Chondrocyte (in vitro differentiated cells): ENCODE results near the gene VWDE. TPM values are rescaled to one million over a fixed set of nuclear protein-coding genes. Genes with fewer than 3 reads are reported as not detected.

ENCODE experiments used
- DNase-seq: peaks from one replicate; pipeline ENCODE4 v3.0.0; 2021; ENCODE audit warnings: mixed read lengths, low spot score
- H3K27ac Mint-ChIP-seq: one replicate; pipeline ENCODE4 v1.8.0; 2021; ENCODE audit warnings: mild to moderate bottlenecking, moderate library complexity, mixed read lengths; ENCODE audit not compliant: unreplicated experiment
- H3K27me3 Mint-ChIP-seq: 2 replicates; pipeline ENCODE4 v1.8.0; 2021; ENCODE audit warnings: low read depth, mixed read lengths
- H3K36me3 Mint-ChIP-seq: 2 replicates; pipeline ENCODE4 v1.8.0; 2021; ENCODE audit warnings: low read depth, mixed read lengths
- H3K4me1 Mint-ChIP-seq: 2 replicates; pipeline ENCODE4 v1.8.0; 2021; ENCODE audit warnings: low read depth, mild to moderate bottlenecking, mixed read lengths
- H3K4me3 Mint-ChIP-seq: one replicate; pipeline ENCODE4 v1.8.0; 2021; ENCODE audit warnings: mild to moderate bottlenecking, moderate library complexity, mixed read lengths; ENCODE audit not compliant: unreplicated experiment
- H3K9me3 Mint-ChIP-seq: 2 replicates; pipeline ENCODE4 v1.8.0; 2021; ENCODE audit warnings: low read depth, mixed read lengths
- total RNA-seq: library from RNA; stranded (reverse); gene quantifications from 3 replicates; pipeline ENCODE4 v1.2.1, GENCODE V29; 2021
- TF ChIP-seq, protein P1 (sequence below): fragments of 200-600 bp; sonication (generic); IDR thresholded peaks from 2 replicates; pipeline ENCODE4 v1.5.0; 2021; ENCODE audit warnings: antibody characterized with exemption, mild to moderate bottlenecking, moderate library complexity

VWDE gene
- total RNA-seq, 1 donor from 2014 or later, result not detected

- DNase-seq, result no peak
- Mint-ChIP-seq H3K27ac (no peak overlapping the region), H3K36me3 (no peaks in the 10 kb centered on the region), H3K27me3 (peaks cover 17% of the 10 kb centered on the region), H3K4me1 (no peaks in the 10 kb centered on the region), H3K4me3 (no peak overlapping the region), H3K9me3 (no peaks in the 10 kb centered on the region)
- TF ChIP-seq, protein P1, sequence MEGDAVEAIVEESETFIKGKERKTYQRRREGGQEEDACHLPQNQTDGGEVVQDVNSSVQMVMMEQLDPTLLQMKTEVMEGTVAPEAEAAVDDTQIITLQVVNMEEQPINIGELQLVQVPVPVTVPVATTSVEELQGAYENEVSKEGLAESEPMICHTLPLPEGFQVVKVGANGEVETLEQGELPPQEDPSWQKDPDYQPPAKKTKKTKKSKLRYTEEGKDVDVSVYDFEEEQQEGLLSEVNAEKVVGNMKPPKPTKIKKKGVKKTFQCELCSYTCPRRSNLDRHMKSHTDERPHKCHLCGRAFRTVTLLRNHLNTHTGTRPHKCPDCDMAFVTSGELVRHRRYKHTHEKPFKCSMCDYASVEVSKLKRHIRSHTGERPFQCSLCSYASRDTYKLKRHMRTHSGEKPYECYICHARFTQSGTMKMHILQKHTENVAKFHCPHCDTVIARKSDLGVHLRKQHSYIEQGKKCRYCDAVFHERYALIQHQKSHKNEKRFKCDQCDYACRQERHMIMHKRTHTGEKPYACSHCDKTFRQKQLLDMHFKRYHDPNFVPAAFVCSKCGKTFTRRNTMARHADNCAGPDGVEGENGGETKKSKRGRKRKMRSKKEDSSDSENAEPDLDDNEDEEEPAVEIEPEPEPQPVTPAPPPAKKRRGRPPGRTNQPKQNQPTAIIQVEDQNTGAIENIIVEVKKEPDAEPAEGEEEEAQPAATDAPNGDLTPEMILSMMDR, result peak; percentile 89
These were observed 14.5 kb downstream of the VWDE start for GRCh38 chr7:12389089-12389700.

- no peaks in the 10 kb centered on the region for H3K36me3 Mint-ChIP-seq
- no peak overlapping the region for H3K4me3 Mint-ChIP-seq
- no peak overlapping the region for H3K27ac Mint-ChIP-seq
- TF ChIP-seq, protein P1, result no peak
- no peak for DNase-seq
- peaks cover 9% of the 10 kb centered on the region for H3K27me3 Mint-ChIP-seq
- H3K9me3 Mint-ChIP-seq, result no peaks in the 10 kb centered on the region
- H3K4me1 Mint-ChIP-seq, result no peaks in the 10 kb centered on the region
These were observed 17.3 kb downstream of the VWDE start for GRCh38 chr7:12386313-12386740.

DNA sequence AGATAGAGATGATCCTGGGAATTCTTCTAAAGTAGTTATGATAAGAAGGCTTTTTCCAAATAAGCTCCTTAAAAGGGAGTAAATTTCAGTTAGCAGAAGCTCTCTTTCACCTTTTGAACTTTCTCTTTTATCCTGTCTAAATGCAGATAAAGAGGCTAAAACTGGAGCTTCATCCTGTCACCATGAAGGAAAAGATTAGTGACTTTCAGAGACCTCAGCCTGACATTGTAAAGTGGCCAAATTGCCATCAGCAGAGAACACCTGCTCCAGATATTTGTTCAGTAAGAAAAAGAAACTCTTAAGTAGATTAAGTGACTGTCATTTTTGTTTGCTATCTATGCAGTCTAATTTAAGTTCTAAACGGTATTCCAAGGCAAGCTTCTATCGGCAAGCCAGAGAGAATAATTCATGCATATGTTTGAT lies 18.3 kb downstream of the VWDE start:
- no peak overlapping the region for H3K27ac Mint-ChIP-seq

GRCh38 chr7:12383377-12383776 lies 20.3 kb downstream of the VWDE start:
- Mint-ChIP-seq H3K4me3 (no peak overlapping the region), H3K4me1 (no peaks in the 10 kb centered on the region), H3K27ac (no peak overlapping the region), H3K36me3 (no peaks in the 10 kb centered on the region), H3K9me3 (no peaks in the 10 kb centered on the region), H3K27me3 (peaks cover 11% of the 10 kb centered on the region)
- DNase-seq, result no peak
- TF ChIP-seq, protein P1, result no peak

More for the DNA sequence above, 18.3 kb downstream of the VWDE start:
- no peaks in the 10 kb centered on the region for H3K36me3 Mint-ChIP-seq
- no peak for DNase-seq
- peaks cover 11% of the 10 kb centered on the region for H3K27me3 Mint-ChIP-seq
- TF ChIP-seq, protein P1, result no peak
- no peaks in the 10 kb centered on the region for H3K9me3 Mint-ChIP-seq
- H3K4me3 Mint-ChIP-seq, result no peak overlapping the region
- H3K4me1 Mint-ChIP-seq, result no peaks in the 10 kb centered on the region

DNA sequence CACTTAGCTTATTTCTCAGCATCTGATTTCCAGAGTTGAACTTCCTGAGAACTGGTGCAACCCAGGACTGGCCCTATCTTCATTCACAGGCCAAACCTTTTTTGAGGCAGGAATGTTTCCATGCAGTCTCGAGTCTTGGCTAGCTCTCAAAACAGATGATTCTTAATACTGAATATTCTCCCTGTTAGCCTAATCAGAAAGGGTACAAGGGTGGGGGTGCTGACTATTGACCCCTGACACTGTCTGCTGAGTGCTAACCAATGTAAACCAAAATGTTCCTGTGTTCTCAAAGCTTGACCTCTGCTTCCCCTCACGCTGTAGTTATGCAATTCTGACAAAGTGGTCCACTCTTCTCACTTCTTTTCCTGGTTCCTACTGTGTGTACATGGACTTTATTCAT lies 25.3 kb downstream of the VWDE start:
- H3K27ac Mint-ChIP-seq, result no peak overlapping the region
- no peaks in the 10 kb centered on the region for H3K36me3 Mint-ChIP-seq
- no peaks in the 10 kb centered on the region for H3K9me3 Mint-ChIP-seq
- H3K4me3 Mint-ChIP-seq, result no peak overlapping the region
- no peaks in the 10 kb centered on the region for H3K4me1 Mint-ChIP-seq
- TF ChIP-seq, protein P1, result no peak
- peaks cover 7% of the 10 kb centered on the region for H3K27me3 Mint-ChIP-seq
- DNase-seq, result no peak
